ENCODE results near the gene MERTK. TPM values are rescaled to one million over a fixed set of nuclear protein-coding genes. Genes with fewer than 3 reads are reported as not detected.

Gene MERTK
- total and polyA plus RNA-seq, 10 of the 15 experiments (the other 5 are each of a cell fraction or from before 2014, with no cell fraction given), result 0.13 to 30.6 (median 0.50) TPM

DNA sequence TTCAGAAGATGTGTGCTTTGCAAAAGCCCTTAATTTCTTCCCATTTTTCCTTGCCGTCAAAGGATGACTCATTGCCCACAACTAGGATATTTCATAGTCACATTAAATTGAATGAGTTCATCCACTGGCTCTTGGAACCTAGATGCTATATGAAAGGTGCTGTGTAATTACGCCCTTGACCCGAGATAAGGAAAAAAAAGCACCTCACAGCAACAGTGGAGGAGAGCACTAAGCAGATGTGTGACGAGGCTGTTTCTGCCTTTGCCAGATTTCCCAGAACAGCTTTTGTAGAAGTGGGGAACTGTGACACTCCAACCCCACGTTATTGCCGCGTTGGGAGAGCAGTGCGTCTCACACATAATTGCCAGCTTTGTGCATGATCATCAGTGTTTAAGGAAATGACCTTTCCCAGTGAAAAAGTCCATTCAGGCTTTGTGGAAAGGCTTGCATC is 123.4 kb downstream of the MERTK start (continued):
- TF ChIP-seq SMC3 (IDR thresholded peaks at IDR 0.05; ENCODE audit: borderline replicate concordance, low read length), result no peak
- no peak for TF ChIP-seq EP300 (IDR thresholded peaks at IDR 0.05; ENCODE audit: borderline replicate concordance in 1 of 2, control insufficient read depth in 1 of 2, low read depth in 2 of 2, low read length in 2 of 2)
- TF ChIP-seq TARDBP (IDR thresholded peaks at IDR 0.05; ENCODE audit: borderline replicate concordance), result no peak

DNA sequence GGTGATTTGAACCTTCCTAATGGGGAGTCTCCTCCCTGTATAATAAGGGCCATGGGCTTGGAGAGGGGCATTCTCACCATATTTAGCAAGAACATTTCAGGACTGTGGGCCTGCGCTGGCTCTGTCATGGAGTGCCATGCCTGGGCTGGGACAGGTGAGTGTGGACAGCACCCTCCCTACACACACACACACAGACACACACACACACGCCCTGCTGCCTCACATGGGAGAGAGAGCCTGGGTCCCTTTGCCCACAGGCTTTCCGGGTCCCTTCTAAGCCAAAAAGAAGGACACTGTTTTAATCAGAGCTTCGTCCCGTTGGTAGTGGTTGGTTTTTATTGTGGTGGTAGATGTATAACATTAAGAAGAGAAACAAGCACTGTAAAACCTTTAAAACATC is 125.3 kb downstream of the MERTK start:
- no peaks in the 10 kb centered on the region for H3K9me3 ChIP-seq (replicated peaks; ENCODE audit: control insufficient read depth, insufficient read depth, low read length)
- no peak overlapping the region for H3K4me2 ChIP-seq (ENCODE audit: control insufficient read depth, insufficient read depth)
- WGBS (ENCODE audit: insufficient coverage, insufficient replicate concordance, low lambda C conversion rate, missing lambda C conversion rate), result 65% methylated on average over 5 of the region's 5 CpGs
- H4K20me1 ChIP-seq (ENCODE audit: control insufficient read depth, insufficient read depth), result no peaks in the 10 kb centered on the region
- no peak overlapping the region for H2AFZ ChIP-seq (ENCODE audit: control insufficient read depth, low read depth, low read length)
- intact Hi-C loops (cut with micrococcal nuclease; ENCODE audit: unreplicated experiment) (no loop called here), in situ Hi-C loops (cut with MboI) (no loop called here)
- H3K36me3 ChIP-seq (ENCODE audit: control insufficient read depth in 2 of 2, insufficient read depth in 2 of 2, low read length in 1 of 2), result no peaks in the 10 kb centered on the region
- no peak for ATAC-seq
- RAD21 ChIA-PET (ENCODE audit: unreplicated experiment), result no interaction called here
- SMC1A ChIA-PET (ENCODE audit: uncharacterized antibody, unreplicated experiment), result no interaction called here
- H3K4me3 ChIP-seq, result no peak overlapping the region
- POLR2A ChIA-PET, result no interaction called here
- no peak overlapping the region for H3K9ac ChIP-seq (ENCODE audit: control insufficient read depth, insufficient read depth, low read length)
- FAIRE-seq, result no peak
- no TSS peak for BruUV-seq (replicated peaks)
- TF ChIP-seq YY1 (IDR thresholded peaks at IDR 0.05; ENCODE audit: low read depth, low read length) (no peak), ZNF207 (IDR thresholded peaks at IDR 0.05; ENCODE audit: borderline replicate concordance) (no peak), EZH2 (IDR thresholded peaks at IDR 0.05; ENCODE audit: borderline replicate concordance, control insufficient read depth, low read depth, low read length) (no peak), SUPT20H (IDR thresholded peaks at IDR 0.05; ENCODE audit: borderline replicate concordance, control insufficient read depth, low read depth, low read length) (no peak), SUZ12 (IDR thresholded peaks at IDR 0.05; ENCODE audit: unreplicated experiment) (no peak), JUND (IDR thresholded peaks at IDR 0.05; ENCODE audit: low read depth, low read length) (no peak), NFIC (IDR thresholded peaks at IDR 0.05; ENCODE audit: low read depth, low read length) (no peak), RAD51 (IDR thresholded peaks at IDR 0.05) (no peak)
- TF ChIP-seq, protein P1, sequence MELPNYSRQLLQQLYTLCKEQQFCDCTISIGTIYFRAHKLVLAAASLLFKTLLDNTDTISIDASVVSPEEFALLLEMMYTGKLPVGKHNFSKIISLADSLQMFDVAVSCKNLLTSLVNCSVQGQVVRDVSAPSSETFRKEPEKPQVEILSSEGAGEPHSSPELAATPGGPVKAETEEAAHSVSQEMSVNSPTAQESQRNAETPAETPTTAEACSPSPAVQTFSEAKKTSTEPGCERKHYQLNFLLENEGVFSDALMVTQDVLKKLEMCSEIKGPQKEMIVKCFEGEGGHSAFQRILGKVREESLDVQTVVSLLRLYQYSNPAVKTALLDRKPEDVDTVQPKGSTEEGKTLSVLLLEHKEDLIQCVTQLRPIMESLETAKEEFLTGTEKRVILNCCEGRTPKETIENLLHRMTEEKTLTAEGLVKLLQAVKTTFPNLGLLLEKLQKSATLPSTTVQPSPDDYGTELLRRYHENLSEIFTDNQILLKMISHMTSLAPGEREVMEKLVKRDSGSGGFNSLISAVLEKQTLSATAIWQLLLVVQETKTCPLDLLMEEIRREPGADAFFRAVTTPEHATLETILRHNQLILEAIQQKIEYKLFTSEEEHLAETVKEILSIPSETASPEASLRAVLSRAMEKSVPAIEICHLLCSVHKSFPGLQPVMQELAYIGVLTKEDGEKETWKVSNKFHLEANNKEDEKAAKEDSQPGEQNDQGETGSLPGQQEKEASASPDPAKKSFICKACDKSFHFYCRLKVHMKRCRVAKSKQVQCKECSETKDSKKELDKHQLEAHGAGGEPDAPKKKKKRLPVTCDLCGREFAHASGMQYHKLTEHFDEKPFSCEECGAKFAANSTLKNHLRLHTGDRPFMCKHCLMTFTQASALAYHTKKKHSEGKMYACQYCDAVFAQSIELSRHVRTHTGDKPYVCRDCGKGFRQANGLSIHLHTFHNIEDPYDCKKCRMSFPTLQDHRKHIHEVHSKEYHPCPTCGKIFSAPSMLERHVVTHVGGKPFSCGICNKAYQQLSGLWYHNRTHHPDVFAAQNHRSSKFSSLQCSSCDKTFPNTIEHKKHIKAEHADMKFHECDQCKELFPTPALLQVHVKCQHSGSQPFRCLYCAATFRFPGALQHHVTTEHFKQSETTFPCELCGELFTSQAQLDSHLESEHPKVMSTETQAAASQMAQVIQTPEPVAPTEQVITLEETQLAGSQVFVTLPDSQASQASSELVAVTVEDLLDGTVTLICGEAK (IDR thresholded peaks at IDR 0.05; ENCODE audit: borderline replicate concordance), result no peak
- H3K79me2 ChIP-seq (ENCODE audit: control insufficient read depth, insufficient read depth, low read length), result no peaks in the 10 kb centered on the region
- no peaks in the 10 kb centered on the region for H3K27me3 ChIP-seq (replicated peaks in 1 of 2; ENCODE audit: control insufficient read depth in 2 of 2, insufficient read depth in 2 of 2, low read length in 1 of 2)
- H3K27ac ChIP-seq (ENCODE audit: control insufficient read depth, insufficient read depth), result no peak overlapping the region
- no peaks in the 10 kb centered on the region for H3K4me1 ChIP-seq (ENCODE audit: control insufficient read depth, insufficient read depth, low read length)
- CTCF ChIA-PET, result no interaction called here
- no peak for DNase-seq (ENCODE audit: low read depth, low spot score)

Measured in GM12878 (cell line).